GM18511 (cell line): ENCODE data around the gene CCNYL1.

Source experiments
- ATAC-seq: cut with Tn5 transposase; IDR thresholded peaks from one replicate; pipeline ENCODE4 v1.9.1; 2021; ENCODE audit warnings: mild to moderate bottlenecking, moderate library complexity; ENCODE audit not compliant: unreplicated experiment

Gene CCNYL1

DNA sequence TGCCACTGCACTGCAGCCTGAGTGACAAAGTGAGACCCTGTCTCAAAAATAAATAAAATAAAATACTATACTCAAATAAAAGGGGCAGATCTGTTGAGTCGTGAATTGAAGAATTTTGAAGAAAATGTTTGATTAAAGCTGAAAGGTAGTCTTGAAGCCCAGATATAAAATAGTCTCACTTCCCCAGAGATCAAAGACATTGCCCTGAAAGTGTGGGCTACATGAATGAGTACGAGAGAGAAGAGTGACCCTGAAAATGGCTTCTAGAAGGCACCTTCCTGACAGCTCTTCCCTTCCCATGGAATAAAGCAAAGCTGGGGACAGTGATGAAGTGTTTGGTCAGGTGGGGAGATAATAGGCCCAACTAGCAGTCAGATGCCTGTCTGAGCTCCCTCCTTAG, 72.1 kb downstream of the CCNYL1 start:
- ATAC-seq: no peak

DNA sequence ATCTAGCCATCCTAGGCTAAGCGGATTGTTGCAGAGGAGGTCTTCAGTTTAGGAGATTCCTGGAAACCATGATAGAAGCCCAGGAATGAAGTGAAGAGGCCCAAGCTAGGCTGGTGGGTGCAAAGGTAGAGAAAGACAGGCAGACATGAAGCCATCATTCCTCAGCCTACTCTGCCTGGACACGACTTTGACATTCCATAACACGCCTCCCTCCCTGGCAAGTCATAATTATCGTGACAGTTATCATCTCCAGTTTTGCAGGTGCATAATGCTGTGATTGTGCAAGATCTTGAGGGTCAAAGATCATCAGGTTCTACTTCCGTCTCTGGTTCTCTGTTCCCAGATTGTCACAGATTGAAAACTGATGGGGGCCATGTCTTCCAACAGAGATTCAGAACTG, 73.5 kb downstream of the CCNYL1 start:
- no peak for ATAC-seq

DNA sequence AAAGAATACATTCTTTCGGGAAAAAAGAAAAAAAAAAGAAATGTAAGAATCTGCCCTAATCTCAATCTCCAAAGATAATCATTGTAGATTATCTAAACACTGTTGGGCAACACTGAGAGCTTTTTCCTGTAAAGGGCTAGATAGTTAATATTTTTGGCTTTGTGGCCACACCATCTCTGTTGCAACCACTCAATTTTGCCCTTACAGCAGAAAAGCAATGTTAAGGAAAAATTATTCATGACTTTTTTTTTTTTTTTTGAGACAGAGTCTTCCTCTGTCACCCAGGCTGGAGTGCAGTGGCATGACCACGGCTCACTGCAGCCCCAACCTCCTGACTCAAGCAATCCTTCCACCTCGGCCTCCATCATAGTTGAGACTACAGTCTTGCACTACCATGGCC, 75.6 kb downstream of the CCNYL1 start:
- no peak for ATAC-seq

DNA sequence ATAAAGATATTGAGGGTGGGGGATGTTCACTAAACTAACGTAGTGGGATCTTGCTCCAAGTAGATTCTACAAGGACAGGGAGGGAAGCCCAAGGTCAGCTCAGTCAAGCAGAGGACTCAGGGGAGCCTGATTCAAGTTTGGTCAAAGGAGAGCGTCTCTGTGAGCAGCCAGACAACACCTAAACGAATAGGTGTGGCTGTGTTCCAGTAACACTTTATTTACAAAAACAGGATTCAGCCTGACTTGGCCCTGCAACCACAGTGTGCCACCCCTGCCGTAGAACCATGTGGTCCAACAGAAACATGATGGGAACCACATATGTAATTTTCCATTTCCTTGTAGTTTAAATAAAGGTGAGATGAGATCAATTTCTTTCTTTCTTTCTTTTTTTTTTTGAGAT, 76.4 kb downstream of the CCNYL1 start:
- no peak for ATAC-seq

DNA sequence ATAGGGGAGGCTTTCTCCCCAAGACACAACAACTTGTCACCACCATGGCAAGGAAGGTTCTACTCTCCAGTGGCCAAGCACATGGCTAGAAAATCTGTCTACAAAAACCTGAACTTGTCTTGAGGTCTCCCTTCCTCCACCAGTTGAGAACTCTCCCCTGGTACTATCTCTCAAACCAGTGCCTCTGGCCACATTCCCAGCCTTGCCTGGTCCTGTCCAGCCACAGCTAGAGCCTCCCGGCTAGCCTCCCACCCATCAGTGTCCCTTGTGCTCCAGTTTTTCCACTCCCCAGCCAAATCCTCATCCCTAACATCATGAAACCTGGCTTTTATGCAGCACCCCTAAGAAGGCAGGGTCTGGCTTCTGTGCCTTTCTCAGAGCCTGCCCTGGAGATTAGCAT, 79.5 kb downstream of the CCNYL1 start:
- no peak for ATAC-seq

DNA sequence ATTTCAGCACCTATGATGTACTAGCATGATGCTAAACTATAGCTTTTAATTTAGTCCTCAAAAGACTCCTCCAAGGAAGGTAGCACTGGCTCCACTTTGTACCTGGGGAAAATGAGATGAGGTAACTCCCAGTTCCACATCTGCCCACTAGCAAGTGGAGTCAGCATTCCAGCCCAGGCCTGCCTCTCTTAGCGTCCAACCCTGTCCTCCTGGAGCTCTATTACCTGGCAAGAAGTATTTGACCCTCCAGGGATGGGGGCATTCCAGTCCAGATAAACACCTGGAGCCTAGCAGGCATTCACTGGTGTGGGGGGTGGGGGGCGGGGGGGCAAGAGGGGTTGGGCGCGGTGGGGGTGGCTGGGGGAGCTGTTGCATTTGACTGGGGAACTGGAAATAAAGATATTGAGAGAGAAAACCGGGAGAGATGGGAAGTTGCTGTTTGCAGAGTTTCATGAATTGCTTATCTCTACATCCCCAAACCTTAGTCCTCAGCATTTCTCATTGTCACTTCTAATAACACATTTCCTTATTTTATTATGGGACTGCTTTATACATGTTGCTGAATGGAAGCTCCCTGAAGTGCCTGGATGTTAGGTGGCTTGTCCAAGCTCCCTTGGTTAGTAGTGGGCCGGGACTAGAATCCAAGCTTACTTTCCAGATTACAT, 80.3 kb downstream of the CCNYL1 start:
- ATAC-seq: no peak

DNA sequence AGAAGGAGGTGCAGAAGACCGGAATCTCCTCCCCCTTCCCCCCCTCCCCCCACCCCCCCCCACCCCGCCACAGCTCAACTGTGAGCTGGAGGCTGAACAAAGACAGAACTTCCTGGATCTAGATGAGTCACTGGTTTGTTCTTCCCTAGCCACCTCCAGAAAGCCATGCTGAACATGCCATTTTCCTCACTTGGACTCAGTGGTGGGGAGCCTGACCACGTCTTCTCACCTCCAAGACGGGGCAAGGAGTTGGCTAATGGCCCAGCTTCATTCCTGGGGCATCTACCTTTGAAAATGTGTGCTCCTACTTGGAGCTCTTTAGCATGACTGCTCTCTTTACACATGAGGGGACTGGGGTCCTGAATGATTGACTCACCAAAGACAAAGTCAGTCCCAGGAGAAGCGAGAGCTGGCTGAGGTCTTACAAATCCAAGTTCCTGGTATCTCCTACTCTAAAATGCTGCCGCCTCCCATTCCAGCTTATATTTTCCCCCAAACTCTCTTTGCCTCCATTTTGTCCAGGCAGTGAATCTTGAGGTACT, 80.9 kb downstream of the CCNYL1 start:
- peak; percentile 50 for ATAC-seq

DNA sequence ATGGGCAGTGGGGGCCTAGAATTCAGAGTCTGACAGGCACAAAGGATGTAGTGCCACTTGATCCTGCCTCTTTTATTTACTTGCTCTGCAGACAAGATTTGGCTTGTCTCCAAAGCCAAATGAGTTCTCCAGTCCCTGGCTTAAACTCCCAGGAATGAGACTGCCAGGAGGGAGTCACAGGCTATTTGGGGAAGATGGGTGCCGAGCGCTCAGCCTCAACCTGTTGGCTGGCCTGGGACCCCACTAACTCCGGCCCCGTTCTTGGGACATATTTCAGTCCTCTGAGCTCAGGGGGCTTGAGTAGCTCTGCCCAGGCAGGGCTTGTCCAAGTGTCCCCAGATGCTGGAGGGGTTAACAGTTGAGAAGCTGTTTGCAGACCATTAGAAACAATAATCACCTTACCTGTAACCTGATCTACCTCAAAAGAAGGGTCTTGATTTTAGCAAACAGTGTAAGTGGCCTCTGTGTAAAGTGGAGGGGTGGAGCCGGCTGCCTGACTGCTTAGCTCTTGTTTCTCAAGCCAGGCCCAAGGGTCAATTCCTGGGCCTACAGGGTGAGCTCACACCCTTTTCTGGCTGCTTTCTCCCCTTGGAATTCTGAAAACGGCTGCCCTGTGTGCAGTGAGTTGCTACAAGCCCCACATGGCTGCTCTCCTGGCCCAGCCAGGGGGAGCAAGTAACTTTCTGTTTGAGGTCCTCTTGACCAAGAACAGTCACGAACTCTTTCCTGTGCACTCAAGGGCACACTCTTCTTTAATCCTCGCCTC, 85.3 kb downstream of the CCNYL1 start:
- no peak for ATAC-seq

DNA sequence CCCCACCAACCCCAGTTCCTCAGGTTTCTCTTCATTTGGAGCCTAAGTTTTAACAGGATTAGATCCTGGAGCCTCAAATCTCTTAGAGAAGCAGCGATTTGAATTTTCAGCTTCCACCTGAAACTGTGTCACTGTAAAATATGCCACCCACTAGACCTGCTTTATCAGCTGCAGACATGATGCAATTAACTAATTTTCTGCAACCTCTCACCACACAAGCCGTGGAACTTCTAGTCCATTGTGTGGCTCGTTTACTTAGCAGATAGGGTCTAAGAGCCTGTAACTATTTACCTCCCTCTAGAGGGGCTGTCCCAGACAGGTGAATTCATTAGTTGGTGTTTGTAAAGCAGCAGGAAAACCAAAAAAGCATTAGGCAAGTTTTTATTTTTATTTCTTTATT, 89.8 kb downstream of the CCNYL1 start:
- ATAC-seq: no peak

DNA sequence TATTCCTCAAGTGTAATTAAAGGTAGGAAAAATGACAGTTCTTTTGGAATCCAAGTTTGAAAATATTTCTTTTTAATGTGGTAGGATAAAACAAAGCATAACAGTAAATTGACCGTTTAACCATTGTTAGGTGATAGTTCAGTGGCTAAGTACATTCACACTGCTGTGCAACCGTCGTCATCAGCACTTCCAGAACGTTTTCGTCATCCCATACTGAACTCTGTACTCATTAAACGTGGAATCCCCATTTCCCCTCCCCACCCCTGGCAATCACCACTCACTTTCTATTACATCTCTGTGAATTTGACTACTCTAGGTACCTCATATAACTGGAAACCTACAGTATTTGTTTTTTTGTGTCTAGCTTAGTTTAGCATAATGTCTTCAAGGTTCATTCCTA, 91.2 kb downstream of the CCNYL1 start:
- no peak for ATAC-seq
